HG03354 (cell line): ENCODE measurements around the gene THBS2.
"Not testable (repeated sequence)": the region's sequence is repeated elsewhere in the genome, so short reads cannot be mapped to it uniquely, and the experiment has no call there.

Source experiments
- ATAC-seq: cut with Tn5 transposase; IDR thresholded peaks from one replicate; pipeline ENCODE4 v1.9.1; 2021; ENCODE audit warnings: mild to moderate bottlenecking; ENCODE audit not compliant: unreplicated experiment, poor library complexity, severe bottlenecking

The THBS2 gene

DNA sequence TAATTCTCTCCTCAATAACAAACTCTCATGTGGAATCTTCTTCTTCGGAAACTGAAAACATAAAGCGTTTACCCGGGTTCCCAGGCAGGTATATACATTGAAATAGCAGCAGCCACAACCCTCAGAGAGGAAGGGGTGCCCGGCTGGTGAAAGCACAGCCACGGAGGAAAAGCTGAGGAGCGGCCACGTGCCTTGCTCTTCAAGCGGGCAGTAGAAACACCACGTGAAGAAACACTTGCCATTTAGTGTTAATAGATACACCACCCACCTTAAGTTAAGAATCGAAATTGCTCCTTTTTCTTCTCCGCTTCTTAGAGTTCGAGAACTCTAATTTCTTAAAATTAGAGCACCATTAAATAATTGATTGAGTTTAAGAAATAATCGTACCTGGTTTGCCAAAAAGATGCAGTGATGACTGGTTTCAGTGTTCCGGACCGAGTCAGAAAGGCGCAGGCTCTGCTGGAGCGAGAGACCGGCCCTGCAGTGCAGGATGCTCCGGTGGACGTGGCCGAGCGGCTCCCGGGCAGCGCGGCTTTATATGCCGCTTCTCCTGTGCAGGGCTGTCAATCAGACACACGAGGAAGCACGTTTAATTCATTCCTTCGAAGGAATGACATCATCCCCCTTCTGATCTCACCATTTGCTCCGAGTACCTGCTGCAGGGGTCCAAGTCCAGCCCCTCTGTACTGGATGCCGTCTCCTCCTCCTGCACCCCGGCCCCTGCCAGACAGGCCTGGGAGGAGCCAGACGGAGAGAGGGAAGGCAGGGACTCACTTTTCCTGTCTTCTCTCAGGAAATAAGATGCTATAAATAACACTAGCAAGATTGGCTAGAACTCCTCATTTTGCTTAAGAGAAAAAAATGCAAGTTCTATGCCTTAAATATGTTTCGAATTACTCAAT is at the start of gene THBS2:
Gene THBS2 (minus strand): TSS at position 510 of the 902 bp plus-strand sequence. CDS start 3,062 bp downstream, outside the sequence.
- no peak for ATAC-seq

DNA sequence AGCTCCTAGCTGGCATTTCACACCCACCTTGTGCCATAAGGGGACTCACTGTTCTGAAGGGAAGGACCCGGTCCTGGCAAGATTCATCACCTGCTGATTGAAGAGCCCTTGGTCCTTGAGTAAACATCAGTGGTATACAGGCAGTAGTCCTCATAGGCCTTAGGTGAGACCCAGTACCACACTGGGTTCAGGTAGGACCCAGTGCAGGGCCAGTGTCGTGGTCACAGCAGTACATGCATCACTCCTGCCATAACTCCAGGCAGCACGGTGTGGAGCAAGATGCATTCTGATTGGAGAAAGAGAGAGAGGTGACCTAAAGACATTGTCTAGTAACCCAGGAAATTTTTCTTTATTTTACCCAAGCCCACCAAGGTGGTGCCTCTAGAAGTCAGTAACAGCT is 49.1 kb upstream of the THBS2 start:
- ATAC-seq: no peak

DNA sequence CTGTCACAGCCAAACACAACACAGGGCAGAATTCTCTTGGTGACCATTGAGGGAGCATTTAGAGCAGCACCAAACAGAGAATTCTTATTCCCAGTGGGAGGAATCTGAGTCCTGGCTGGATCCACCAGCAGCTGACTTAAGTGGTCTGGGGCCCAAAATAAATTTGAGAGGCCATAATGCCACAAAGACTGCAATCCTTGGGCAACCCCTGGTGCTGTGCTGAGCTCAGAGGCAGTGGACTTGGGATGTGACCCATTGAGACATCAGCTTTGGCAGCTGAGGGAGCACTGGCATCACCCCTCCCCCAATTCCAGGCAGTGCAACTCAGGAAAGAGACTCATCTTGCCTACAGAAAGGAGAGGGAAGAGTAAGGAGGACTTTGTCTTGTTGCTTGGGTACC is 48.6 kb upstream of the THBS2 start:
- ATAC-seq: no peak

DNA sequence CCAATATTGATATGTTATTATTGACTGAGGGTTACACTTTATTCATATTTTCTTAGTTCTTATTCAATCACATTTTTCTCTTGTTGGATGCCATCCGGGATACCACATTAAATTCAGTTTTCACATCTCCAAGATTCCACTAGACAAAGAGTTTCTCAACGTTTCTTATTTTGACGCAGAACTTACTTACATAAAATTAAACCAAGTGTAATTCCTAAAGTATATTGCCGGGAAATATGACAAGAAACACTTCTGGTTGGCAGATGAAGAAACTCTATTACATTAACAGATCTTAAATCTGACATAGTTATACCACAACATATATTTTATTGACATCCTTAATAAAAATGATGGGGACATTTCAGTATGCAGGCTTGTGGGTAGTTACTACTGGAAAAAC is 47.3 kb upstream of the THBS2 start:
- no peak for ATAC-seq

DNA sequence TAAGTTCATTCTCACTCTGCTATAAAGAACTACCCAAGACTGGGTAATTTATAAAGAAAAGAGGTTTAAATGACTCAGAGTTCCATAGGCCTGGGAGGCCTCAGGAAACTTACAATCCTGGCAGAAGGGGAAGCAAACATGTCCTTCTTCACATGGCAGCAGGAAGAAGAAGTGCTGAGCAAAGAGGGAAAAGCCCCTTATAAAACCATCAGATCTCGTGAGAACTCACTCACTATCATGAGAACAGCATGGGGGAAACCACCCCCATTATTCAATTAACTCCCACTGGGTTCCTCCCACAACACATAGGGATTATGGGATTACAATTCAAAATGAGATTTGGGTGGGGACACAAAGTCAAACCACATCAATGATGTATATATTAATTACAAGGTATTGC is 45.0 kb upstream of the THBS2 start:
- not testable (repeated sequence) for ATAC-seq

DNA sequence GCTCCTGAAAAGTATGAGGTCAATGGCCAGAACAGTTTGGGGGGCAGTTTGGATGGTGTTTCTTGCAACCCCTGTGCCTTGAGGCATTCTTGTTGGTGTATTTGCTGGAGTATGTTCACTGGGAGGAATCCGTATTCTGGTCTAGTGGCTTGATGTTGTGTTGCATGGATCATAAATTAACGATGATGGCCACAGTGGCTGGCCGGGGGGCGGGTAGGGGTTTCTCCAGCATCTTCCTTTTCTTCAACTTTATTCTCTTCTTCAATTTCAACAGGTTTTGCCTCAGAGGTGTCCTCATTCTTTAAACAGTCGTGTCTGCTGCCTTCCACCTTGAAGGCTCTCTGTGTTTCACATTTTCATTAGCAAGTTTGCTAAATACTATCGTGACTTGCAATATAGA is 43.0 kb upstream of the THBS2 start:
- no peak for ATAC-seq

- ATAC-seq: no peak
Observed at GRCh38 chr6:169296170-169296569, 42.5 kb upstream of the THBS2 start.

DNA sequence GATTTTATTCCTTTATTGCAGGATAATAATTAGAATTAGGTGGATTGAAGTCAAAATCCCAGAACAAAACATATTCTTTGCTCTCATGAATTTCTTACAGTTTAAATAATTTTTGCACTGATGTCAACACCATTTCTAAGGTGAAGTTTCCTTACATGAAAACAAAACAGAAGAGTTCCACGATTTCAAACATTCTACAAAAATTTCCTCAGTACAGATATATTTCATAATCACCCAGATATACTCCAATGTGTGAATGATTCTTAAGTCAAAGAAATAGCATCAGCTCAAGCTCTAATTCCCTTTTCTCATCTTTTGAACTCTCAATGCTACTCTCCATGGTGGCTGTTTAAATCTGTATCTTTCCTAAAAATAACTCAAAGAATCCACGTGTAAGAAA is 39.5 kb upstream of the THBS2 start:
- ATAC-seq: no peak

DNA sequence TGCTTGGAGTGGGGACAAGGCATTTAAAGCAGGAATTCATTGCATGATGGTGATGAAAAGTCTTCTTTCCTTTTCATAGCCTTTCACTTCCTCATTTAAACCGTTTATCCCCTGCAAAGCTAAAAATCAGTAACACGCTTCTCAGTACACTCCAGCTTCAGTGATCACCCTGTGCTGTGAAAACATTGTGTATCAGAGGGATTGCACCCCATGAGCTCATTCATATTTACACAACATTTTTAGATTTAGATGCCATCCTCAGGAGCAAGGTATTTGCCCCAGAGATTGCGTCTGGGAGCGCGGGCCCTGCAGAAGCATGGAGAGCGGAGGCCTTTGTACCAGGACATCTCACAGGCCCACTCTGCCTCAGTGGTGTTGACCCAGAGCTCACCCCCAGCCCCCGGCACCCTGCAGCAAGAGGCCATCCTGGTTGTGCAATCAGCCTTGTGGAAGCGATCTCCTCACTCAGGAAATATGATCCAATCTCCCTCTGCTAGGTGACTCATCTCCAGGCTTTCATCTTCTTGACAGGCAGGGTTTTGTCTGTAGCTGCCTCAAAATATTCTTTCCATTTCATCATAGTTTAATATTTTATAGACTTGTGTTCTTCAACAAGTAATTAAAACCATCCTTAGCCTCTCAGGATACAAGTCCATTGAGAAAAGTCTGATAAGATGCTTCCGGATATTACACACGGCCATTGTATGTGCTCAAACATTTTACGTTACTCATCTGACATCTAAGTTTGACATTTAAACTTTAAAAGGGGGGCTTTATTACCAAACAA is 38.9 kb upstream of the THBS2 start:
- no peak for ATAC-seq

DNA sequence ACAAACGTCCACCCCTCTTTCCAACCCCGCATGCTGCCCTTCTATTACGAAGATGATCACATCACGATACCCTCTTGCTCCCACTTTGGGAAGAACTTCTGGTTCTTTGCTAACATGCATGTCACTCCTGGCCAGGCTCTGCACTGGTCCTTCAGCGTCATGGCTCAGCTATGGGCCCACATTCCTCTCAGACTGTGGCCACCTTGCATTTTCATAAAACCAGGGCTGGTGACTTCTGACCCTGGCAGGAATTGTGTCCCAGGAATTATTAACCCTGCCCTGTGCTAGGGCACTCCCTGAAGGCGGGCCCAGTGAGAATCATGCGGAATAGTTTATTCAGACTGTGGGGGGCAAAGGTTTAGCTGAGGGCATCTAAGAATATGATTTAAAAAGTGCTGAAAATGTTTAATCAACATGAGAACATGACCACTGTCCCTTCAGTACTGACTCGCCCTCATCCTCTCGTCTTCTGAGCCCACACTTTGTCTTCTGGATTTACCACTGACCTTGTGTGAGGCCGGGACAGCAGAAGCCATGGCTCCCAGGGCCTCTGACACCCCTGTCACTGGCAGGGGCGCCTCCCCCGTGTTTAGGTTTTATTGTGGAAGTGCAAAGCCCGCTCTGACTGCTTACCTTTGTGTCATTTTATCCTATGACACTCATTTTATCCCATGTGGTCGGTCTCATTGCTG is 38.1 kb upstream of the THBS2 start:
- no peak for ATAC-seq

DNA sequence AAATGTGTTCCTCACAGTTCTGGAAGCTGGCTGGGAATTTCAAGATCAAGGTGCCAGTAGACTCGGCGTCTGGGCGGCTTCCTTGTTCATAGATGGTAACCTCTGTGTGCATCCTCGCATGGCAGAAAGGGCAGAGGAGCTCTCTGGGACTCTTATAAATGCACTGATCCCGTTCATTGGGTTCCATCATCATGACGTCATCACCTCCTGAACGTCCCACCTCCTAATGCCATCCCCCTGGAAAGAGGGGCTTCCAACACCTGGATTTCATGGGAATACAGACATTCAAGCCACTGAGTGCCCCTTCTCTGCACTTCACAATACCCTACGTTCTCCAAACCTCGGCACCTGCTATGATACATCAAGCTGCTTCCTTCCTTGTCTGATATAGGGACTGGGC is 37.5 kb upstream of the THBS2 start:
- ATAC-seq: no peak

GRCh38 chr6:169289619-169290339 is 36.1 kb upstream of the THBS2 start:
- ATAC-seq: no peak

GRCh38 chr6:169289257-169289618 is 35.6 kb upstream of the THBS2 start:
- no peak for ATAC-seq

DNA sequence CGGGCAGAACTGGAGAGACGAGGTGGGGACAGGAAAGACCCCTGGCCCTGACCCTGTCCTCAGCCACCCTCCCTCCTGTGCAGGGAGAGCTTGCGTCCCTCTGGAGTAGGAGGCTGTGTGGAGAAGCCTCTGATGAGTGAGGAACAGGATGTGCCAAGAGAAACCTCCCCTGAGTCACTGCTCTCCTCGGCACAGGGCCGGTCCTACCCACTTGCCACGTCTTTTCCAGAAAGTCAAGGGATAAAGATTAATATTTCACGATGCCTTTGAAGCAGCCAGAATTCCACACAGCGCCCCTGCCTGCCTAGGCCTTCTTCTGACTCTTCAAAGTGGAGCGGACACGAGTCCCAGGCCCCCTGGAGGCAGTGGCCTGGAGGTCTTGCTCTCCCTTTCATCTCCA is 34.9 kb upstream of the THBS2 start:
- ATAC-seq: no peak

- ATAC-seq: no peak
Observed at GRCh38 chr6:169287675-169288074, 34.0 kb upstream of the THBS2 start.

DNA sequence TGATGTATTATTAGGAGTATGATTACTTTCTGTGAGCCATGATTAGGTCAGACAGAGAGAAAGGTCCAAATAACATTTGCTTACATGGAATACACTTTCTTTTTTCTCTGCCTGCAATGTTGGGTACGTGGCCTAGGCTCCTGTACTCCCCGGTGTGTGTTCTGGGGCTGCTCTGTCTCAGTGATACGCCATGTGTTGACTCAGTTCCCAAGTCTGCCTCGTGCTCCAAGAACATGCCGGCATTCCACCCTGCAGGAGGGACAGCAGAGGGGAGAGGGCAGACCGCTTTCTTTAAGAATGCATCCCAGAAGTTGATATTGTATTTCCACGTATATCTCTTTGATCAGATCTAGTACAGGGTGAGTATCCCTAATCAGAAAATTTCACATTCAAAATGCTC is 33.3 kb upstream of the THBS2 start:
- no peak for ATAC-seq

DNA sequence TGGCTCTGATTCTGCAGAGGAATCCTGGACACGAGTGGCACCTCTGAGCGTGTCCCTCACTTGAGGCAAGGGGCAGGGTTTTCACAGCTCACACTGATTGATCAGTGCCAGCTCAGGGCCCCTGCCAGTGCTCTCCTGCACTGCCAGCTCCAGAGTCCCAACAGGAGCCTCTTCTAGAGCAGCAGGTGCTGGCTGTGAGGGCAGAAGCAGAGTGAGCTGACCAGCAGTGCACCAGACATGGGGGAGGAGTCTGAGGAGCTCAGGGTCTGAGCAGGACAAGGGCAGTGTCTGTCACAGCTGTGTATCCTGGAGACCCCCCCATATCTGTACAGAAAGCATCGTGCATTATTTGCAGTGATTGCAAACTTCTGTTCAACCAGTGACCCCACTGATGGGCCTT is 31.5 kb upstream of the THBS2 start:
- ATAC-seq: no peak

DNA sequence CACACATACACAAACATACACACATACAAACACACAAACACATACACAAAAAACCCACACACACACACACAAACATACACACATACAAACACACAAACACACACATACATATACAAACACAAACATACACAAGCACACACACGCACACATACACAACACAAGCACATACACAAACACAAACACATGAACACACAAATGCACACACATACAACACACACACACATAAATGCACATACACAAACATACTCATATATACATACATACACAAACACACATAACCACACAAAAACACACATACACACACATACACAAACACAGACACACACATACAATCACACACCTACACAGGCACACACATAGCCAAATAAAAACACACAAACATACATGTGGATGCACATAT is 30.3 kb upstream of the THBS2 start:
- ATAC-seq: no peak

DNA sequence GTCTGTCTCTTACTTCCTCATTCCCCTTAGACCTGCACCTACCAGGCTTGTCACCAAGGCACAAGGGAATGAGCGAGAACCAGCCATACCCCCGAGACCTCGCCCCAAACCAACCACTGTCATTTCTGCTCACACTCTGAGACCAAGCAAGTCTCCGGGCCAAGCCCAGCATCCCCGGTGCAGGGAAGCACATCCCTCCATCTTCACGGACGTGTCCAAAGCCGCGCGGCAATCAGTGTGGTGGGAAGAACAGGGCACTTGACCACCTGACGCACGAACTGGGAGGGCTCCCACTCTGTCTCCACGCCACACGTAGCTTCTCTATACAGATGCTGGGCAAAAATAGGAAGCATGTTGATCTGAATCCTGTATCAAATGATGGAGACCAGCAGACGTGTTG is 28.4 kb upstream of the THBS2 start:
- no peak for ATAC-seq

DNA sequence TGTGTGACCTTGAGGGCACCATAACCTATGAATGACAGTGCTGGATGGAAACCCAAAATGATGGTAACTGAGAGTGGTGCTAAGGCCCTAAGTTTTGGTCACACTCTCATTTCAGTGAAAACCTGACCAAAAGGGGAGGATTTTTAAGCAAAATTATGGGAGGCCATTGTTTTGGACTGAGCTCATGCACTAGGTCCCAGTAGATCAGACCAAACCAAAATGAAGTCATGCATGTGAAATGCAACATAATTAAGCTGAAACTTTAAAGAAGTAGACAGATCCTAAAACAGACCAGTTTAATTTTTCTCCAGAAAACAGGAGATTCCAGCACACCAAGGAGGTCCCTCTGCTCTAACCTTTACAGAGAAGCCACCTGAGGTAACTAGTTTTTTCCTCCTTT is 24.0 kb upstream of the THBS2 start:
- ATAC-seq: no peak
